Measurements from ENCODE around the gene E2F8.

DNA sequence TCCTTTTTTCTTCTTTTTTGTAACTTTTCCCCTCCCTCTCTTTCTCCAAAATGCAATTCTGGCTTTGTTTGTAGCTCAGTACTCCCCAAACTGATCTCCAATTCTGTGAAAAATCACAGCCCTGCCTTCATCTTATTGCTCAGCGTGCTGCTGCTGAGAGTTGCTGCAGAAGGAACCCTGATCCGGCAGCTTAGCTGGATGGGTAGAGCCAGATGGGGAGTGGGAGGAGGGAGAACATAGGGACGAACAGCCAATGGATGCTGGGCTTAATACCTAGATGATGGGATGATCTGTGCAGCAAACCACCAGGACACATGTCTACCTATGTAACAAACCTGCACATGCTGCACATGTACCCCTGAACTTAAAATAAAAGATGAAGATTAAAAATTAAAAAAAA lies 47.5 kb upstream of the E2F8 start:
- TF ChIP-seq CTCF (IDR thresholded peaks at IDR 0.05 in 2 of 3, conservative IDR thresholded peaks at IDR 0.05 in 1 of 3; ENCODE audit: borderline replicate concordance in 1 of 3, insufficient read depth in 1 of 3, low read depth in 2 of 3, low read length in 2 of 3) (no peak), POLR2A (IDR thresholded peaks at IDR 0.05; ENCODE audit: borderline replicate concordance, extremely low read depth, insufficient read depth, insufficient read length) (no peak), SRF (IDR thresholded peaks at IDR 0.05; ENCODE audit: low read depth) (no peak), POLR2AphosphoS5 (IDR thresholded peaks at IDR 0.05; ENCODE audit: low read depth, low read length) (no peak)

Data from HCT116 (cell line).